ENCODE results near the gene BOD1L1. TPM values are rescaled to one million over a fixed set of nuclear protein-coding genes. Genes with fewer than 3 reads are reported as not detected.
A peak's percentile ranks its signal among the peaks of the same experiment; 100 is the strongest.

The BOD1L1 gene
- total and polyA plus RNA-seq, 2 donors (not counting 1 experiment from before 2014, with no cell fraction given): 20.1 to 34.3 TPM

- Histone ChIP-seq H3K79me2 (ENCODE audit: control insufficient read depth, insufficient read depth, low read length) (no peaks in the 10 kb centered on the region), H3K9me3 (ENCODE audit: control insufficient read depth, insufficient read depth, low read depth, low read length) (no peaks in the 10 kb centered on the region), H3K27me3 (ENCODE audit: control insufficient read depth, insufficient read depth, low read length) (peaks cover 53% of the 10 kb centered on the region), H3K27ac (ENCODE audit: insufficient read depth, low read length) (no peak overlapping the region), H3K36me3 (ENCODE audit: control insufficient read depth, insufficient read depth, low read length) (no peaks in the 10 kb centered on the region), H2AFZ (ENCODE audit: low read length) (no peak overlapping the region), H3K9ac (ENCODE audit: insufficient read depth, low read length) (no peak overlapping the region), H3K4me2 (ENCODE audit: extremely low read depth, insufficient read depth, low read length) (peak overlapping the region; percentile 86), H4K20me1 (ENCODE audit: control insufficient read depth, extremely low read depth, insufficient read depth, low read length) (no peaks in the 10 kb centered on the region), H3K4me1 (ENCODE audit: control insufficient read depth, extremely low read depth, insufficient read depth, low read length) (no peaks in the 10 kb centered on the region), H3K4me3 (replicated peaks in 1 of 4; ENCODE audit: control extremely low read depth in 1 of 4, insufficient read depth in 1 of 4, low read depth in 3 of 4, low read length in 4 of 4) (peak overlapping the region; percentile 50 to 73 (median 65))
- DNase-seq (ENCODE audit: low read depth in 2 of 2): no peak
- TF ChIP-seq EZH2 (IDR thresholded peaks at IDR 0.05; ENCODE audit: low read length, missing control alignments) (no peak), CTCF (conservative IDR thresholded peaks at IDR 0.05 in 1 of 2, IDR thresholded peaks at IDR 0.05 in 1 of 2; ENCODE audit: low read depth in 1 of 2, low read length in 2 of 2) (no peak)
These were observed 82.1 kb downstream of the BOD1L1 start for GRCh38 chr4:13545394-13545808.

DNA sequence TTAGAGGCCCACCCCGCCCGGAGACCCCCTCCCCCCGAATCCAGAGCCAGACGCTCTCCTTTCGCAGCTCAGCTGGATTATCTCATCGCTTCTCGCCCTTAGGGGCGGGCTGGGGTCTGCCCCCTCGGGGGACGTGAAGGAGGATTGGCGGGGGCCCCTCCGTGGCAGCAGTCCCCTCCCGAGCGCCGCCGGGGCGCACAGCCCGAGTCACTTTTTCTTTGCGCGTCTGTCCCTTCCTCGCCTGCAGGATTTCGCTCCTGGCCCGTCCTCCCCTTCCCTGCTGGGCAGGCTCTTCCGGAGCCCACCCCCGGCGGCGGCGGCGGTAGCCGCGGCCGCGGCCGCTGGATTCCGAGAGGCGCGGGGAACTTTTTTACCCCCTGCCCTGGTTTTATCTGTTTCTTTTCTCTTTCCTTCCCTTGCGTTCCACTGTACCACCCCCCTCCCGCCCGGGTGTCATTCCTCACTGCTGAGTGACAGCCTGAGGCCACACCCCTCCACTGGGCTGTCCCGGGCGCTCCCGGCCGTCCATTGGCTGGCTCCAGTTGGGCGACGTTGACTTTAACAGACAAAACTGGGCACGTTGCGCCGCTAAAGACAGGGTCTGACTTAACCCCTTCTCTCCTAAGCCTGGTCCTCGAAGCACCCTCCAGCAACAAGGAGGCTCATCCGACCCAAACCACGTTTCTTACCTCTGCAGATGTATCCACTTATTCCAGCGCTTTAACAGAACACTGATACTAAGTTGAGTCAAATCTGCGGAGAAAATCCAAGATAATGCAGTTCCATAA is 82.7 kb downstream of the BOD1L1 start:
- Histone ChIP-seq H2AFZ (ENCODE audit: low read length) (peak overlapping the region; percentile 43), H3K36me3 (ENCODE audit: control insufficient read depth, insufficient read depth, low read length) (no peaks in the 10 kb centered on the region), H3K4me1 (ENCODE audit: control insufficient read depth, extremely low read depth, insufficient read depth, low read length) (no peaks in the 10 kb centered on the region), H3K27ac (ENCODE audit: insufficient read depth, low read length) (no peak overlapping the region), H3K4me3 (replicated peaks in 1 of 4; ENCODE audit: control extremely low read depth in 1 of 4, insufficient read depth in 1 of 4, low read depth in 3 of 4, low read length in 4 of 4) (peak overlapping the region; percentile 50 to 73 (median 65)), H3K9ac (ENCODE audit: insufficient read depth, low read length) (no peak overlapping the region), H3K79me2 (ENCODE audit: control insufficient read depth, insufficient read depth, low read length) (no peaks in the 10 kb centered on the region), H3K27me3 (ENCODE audit: control insufficient read depth, insufficient read depth, low read length) (peaks cover 59% of the 10 kb centered on the region), H4K20me1 (ENCODE audit: control insufficient read depth, extremely low read depth, insufficient read depth, low read length) (no peaks in the 10 kb centered on the region), H3K4me2 (ENCODE audit: extremely low read depth, insufficient read depth, low read length) (peak overlapping the region; percentile 86), H3K9me3 (ENCODE audit: control insufficient read depth, insufficient read depth, low read depth, low read length) (no peaks in the 10 kb centered on the region)
- peak; percentile 48 to 71 for DNase-seq (ENCODE audit: low read depth in 2 of 2)
- no peak for TF ChIP-seq EZH2 (IDR thresholded peaks at IDR 0.05; ENCODE audit: low read length, missing control alignments)
- no peak for TF ChIP-seq CTCF (conservative IDR thresholded peaks at IDR 0.05 in 1 of 2, IDR thresholded peaks at IDR 0.05 in 1 of 2; ENCODE audit: low read depth in 1 of 2, low read length in 2 of 2)

DNA sequence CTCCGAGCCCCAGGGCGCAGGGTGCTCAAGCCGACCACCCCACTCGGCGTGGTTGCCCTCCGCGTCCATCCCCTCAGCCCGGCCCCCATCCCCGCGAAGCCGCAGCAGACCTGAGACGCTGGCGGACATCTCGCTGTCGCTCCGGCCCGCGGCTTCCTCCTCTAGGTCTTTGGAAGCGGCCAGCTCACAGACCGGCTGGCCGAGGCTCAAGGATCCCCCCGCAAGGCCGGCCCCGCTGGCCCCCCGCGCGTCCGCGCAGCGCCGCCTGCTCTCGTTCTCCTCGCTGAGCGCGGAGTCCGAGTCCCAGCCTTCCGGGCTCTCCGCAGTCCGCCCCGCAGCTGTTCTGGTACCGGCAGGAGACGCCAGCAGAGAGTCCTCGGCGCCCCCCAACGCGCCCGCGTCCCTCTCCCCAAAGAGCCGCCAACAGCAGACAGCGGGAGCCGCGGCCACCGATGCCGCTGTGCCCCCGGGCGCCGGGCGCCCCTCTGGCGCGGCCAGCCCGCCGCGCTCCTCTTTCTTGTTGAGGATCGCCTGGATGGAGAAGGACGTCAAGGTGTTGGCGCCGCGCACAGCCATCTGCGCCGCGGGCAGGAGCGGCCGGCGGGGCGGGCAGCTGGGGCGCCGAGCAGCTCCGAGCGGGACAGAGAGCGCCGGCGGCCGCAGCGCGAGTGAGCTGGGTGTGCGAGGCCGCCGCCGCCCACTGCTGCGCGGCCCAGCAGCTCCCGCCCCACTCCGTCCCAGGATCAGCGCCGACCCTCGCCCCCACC is 83.5 kb downstream of the BOD1L1 start, which contains the start of gene NKX3-2:
TSS of gene NKX3-2 (minus strand) at position 670 of the 767 bp plus-strand sequence. CDS start at position 576, 94 bp downstream.
- peak in 1 of 2 donors; percentile 20 for DNase-seq (ENCODE audit: low read depth in 2 of 2)
- peak within 1 kb of the TSS; percentile 50 to 73 (median 65) for H3K4me3 ChIP-seq (replicated peaks in 1 of 4; ENCODE audit: control extremely low read depth in 1 of 4, insufficient read depth in 1 of 4, low read depth in 3 of 4, low read length in 4 of 4)
- H3K27ac ChIP-seq (ENCODE audit: insufficient read depth, low read length): no peak within 1 kb of the TSS
- H3K36me3 ChIP-seq (ENCODE audit: control insufficient read depth, insufficient read depth, low read length): no peaks in the 10 kb centered on the region
- no peaks in the 10 kb centered on the region for H3K9me3 ChIP-seq (ENCODE audit: control insufficient read depth, insufficient read depth, low read depth, low read length)
- no peaks in the 10 kb centered on the region for H3K4me1 ChIP-seq (ENCODE audit: control insufficient read depth, extremely low read depth, insufficient read depth, low read length)
- peaks cover 66% of the 10 kb centered on the region for H3K27me3 ChIP-seq (ENCODE audit: control insufficient read depth, insufficient read depth, low read length)
- H4K20me1 ChIP-seq (ENCODE audit: control insufficient read depth, extremely low read depth, insufficient read depth, low read length): no peaks in the 10 kb centered on the region
- TF ChIP-seq EZH2 (IDR thresholded peaks at IDR 0.05; ENCODE audit: low read length, missing control alignments): no peak
- no peak for TF ChIP-seq CTCF (conservative IDR thresholded peaks at IDR 0.05 in 1 of 2, IDR thresholded peaks at IDR 0.05 in 1 of 2; ENCODE audit: low read depth in 1 of 2, low read length in 2 of 2)
- peak within 1 kb of the TSS; percentile 43 for H2AFZ ChIP-seq (ENCODE audit: low read length)
- peak within 1 kb of the TSS; percentile 86 for H3K4me2 ChIP-seq (ENCODE audit: extremely low read depth, insufficient read depth, low read length)
- peak within 1 kb of the TSS; percentile 23 for H3K9ac ChIP-seq (ENCODE audit: insufficient read depth, low read length)
- no peaks in the 10 kb centered on the region for H3K79me2 ChIP-seq (ENCODE audit: control insufficient read depth, insufficient read depth, low read length)
